Mononuclear cell (primary cell): Measurements from ENCODE around the gene PTPRE. TPM values are rescaled to one million over a fixed set of nuclear protein-coding genes. Genes with fewer than 3 reads are reported as not detected.

Experiments used
- H3K27me3 ChIP-seq: 2 replicates; pipeline ENCODE4 v1.6.0; 2011; ENCODE audit warnings: low read length, control low read depth; ENCODE audit not compliant: insufficient read depth
- H3K4me1 ChIP-seq: 2 replicates; pipeline ENCODE4 v1.5.1; 2011; ENCODE audit warnings: mild to moderate bottlenecking, low read length, control low read depth; ENCODE audit not compliant: insufficient read depth
- H3K4me3 ChIP-seq: 2 replicates; pipeline ENCODE4 v1.5.1; 2011; ENCODE audit warnings: mild to moderate bottlenecking, low read length, moderate library complexity
- H3K9me3 ChIP-seq: 2 replicates; pipeline ENCODE4 v1.5.1; 2011; ENCODE audit warnings: low read depth, mild to moderate bottlenecking, control low read depth, low read length
- total RNA-seq: library from RNA; depleted of rRNA; stranded (reverse); fragments of >200 nt; gene quantifications from one replicate; pipeline ENCODE4 v1.2.3, GENCODE V29; 2012

The PTPRE gene, protein sequence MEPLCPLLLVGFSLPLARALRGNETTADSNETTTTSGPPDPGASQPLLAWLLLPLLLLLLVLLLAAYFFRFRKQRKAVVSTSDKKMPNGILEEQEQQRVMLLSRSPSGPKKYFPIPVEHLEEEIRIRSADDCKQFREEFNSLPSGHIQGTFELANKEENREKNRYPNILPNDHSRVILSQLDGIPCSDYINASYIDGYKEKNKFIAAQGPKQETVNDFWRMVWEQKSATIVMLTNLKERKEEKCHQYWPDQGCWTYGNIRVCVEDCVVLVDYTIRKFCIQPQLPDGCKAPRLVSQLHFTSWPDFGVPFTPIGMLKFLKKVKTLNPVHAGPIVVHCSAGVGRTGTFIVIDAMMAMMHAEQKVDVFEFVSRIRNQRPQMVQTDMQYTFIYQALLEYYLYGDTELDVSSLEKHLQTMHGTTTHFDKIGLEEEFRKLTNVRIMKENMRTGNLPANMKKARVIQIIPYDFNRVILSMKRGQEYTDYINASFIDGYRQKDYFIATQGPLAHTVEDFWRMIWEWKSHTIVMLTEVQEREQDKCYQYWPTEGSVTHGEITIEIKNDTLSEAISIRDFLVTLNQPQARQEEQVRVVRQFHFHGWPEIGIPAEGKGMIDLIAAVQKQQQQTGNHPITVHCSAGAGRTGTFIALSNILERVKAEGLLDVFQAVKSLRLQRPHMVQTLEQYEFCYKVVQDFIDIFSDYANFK
- total RNA-seq, result 205 TPM

DNA sequence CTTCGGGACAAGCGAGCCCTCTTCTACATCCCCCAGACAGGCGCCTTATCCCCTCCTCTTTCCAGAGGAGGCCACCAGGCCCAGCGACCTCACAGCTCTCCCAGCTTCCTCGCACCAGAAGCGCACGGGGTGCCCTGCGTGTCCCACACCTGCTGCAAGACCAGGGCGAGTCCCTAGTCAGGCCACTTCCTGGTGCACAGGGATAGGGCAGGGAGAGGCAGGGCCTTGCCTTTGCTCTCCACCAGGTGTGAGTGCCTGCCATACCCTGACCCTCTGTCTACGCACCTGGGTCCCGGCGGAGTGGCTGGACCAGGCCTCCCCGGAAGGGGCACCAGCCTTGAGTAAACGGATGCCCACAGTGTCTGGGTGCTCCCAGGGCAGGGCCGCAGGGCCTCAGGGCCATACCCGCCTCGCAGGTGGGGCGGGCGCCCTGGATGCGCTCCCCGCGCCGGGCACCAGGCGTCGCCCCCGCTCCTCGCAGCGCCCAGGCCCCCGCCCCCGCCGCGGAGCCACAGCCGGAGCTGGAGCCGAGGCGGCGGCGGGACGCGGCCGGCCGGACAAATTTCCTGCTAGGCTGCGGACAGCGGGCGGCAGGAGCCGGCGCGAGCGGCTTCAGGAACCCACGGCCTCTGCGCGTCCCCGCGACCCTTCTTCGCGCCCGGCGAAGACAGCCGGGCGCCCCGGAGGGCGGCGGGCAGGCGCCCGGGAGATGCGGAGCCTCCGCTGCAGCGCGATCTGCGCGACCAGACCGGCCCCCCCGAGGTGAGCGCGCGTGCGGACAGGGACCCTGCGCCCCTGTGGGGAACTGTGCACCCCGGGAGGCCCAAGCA lies at the start of gene PTPRE:
PTPRE (plus strand) TSS at position 556 of the 830 bp plus-strand sequence. CDS start 133,779 bp downstream, outside the sequence.
- Histone ChIP-seq H3K9me3 (no peaks in the 10 kb centered on the region), H3K27me3 (peaks cover 4% of the 10 kb centered on the region), H3K4me1 (peaks cover 16% of the 10 kb centered on the region), H3K4me3 (peak within 1 kb of the TSS; percentile 57)

DNA sequence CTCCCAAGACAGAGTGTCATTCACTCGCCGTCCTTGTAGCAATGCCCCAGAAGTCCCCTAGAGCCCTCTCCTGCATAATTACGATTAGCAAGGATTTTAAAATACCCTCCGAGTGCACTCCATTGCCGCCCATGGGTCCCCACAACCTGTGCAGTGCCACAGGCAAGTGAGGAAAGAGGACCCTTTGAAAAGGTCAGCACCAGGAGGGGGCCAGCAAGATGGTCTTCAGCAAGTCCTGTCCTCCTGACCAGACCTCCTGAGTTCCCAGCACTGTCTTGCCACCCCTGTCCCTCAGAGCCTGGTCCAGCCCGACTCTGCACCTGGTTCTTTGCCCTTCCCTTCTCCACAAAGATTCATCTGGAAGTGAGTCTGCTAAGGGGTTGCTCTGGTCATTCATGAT lies 46.3 kb upstream of the PTPRE start:
- H3K4me1 ChIP-seq, result no peaks in the 10 kb centered on the region
- H3K4me3 ChIP-seq, result no peak overlapping the region
- H3K27me3 ChIP-seq, result no peaks in the 10 kb centered on the region
- H3K9me3 ChIP-seq, result peaks cover 4% of the 10 kb centered on the region

DNA sequence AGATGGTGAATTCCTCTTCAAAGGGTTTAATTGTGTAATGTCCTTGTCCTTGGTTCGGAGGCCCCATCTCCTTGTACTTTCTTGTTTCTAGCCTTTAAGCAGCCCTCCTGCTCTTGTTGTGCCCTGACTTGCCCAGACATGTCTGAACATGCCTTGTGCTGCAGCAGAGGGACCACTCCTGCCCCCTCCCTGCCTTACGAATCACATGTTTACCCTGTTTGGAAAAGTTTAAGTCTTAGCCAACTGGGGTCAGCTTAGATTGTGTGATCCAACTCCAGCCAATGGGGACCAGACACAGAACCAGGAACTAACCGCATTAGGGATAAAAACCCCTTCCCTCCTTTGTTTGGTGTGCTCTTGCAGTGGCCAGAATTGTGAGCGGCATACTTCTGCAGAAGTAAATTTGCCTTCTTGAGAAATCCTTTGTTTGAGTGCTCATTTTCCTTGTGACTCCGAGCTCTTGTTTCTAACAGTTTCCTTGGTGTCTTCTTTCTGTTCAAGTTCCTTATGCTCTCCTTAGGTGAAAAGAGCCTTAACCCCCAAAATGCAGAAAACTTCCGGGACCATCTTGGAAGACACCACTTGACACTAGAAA lies 43.6 kb upstream of the PTPRE start:
- Histone ChIP-seq H3K27me3 (no peaks in the 10 kb centered on the region), H3K4me3 (no peak overlapping the region), H3K9me3 (peaks cover 4% of the 10 kb centered on the region), H3K4me1 (no peaks in the 10 kb centered on the region)

DNA sequence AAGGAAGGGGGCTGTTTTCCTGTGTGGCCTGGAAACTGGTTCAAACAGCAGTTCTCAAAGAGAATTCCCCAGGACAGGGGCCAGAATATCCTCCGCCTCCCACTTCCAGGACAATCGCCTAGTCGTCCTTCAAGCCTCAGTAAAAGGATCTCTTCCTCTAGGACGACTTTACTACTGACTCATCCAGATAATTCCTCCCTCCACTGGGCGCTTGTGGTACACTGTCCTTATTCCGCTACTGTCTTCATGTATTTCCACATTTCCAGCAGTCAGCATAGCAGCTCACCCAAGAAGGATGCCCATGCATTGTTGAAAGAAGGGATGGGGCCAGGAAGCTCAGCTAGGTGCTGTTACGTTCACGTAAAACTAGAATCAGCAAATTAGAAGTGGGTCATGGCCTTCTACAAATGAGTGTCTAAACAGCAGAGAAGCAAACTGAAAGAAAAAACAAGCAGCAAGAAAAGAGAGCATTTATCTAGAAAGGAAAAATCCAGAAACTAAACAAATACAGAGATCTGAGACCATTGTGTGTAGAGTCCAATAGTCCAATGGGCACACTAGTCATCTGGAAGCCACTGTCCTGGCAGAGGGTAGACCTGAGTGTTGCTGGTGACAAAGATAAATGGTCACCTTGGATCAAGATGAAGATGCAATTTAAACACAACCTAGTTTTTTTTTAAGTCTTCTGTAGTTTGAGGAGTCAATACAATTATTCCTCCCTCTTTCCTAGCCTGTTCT lies 40.5 kb upstream of the PTPRE start:
- peaks cover 13% of the 10 kb centered on the region for H3K9me3 ChIP-seq
- H3K4me3 ChIP-seq, result no peak overlapping the region
- no peaks in the 10 kb centered on the region for H3K4me1 ChIP-seq
- no peaks in the 10 kb centered on the region for H3K27me3 ChIP-seq

DNA sequence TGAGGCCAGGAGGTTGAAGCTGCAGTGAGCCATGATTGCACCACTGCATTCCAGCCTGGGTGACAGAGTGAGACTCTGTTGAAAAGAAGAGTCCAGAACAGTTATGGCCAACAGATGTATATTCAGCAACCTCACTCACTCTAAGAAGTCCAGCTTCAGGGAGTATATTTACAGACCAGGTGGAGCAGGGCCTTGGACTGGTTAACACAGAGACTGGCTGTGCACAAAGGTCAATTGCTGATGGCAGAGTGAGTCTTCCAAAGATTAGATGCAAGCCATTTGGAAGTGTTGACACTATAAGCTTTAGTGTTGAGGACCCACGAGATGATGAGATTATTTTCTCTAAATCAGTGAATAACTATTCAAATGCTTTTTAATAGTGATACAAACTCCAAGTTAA lies 39.1 kb upstream of the PTPRE start:
- no peaks in the 10 kb centered on the region for H3K4me1 ChIP-seq
- H3K27me3 ChIP-seq, result no peaks in the 10 kb centered on the region
- H3K4me3 ChIP-seq, result no peak overlapping the region
- H3K9me3 ChIP-seq, result peaks cover 13% of the 10 kb centered on the region

DNA sequence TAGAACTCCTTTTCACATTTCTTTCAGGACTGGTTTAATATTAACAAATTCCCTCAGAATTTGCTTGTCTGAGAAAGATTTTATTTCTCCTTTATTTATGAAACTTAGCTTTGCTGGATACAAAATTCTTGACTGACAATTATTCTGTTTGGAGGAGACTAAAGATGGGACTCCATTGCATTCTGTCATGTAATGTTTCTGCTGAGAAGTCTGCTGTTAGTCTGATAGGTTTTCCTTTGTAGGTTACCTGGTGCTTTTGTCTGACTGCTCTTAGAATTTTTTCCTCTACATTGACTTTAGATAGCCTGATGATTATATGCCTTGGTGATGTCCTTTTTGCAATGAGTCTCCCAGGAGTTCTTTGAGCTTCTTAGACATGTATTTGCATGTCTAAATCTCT lies 37.6 kb upstream of the PTPRE start:
- Histone ChIP-seq H3K9me3 (peaks cover 10% of the 10 kb centered on the region), H3K4me1 (no peaks in the 10 kb centered on the region), H3K27me3 (no peaks in the 10 kb centered on the region), H3K4me3 (no peak overlapping the region)

DNA sequence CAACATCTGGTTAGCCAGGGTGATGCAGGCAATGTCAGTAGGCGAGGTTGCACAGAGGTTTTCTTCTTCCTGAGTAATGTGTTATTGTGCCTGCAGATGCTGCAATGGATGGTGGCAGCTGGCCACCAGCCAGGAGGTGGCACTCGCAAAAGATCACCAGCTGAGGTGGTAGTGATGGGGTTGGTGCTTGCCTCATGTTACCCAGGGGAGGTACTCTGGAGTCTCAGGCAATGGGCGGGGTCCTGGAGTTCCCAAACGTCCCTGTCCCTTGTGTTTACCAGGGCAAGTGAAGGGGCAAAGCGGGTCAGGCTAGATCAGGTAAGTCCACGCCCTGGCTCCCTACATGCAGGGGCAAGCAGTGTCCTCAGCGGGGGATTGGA lies 35.3 kb upstream of the PTPRE start:
- Histone ChIP-seq H3K4me3 (no peak overlapping the region), H3K9me3 (peaks cover 10% of the 10 kb centered on the region), H3K27me3 (no peaks in the 10 kb centered on the region), H3K4me1 (no peaks in the 10 kb centered on the region)

DNA sequence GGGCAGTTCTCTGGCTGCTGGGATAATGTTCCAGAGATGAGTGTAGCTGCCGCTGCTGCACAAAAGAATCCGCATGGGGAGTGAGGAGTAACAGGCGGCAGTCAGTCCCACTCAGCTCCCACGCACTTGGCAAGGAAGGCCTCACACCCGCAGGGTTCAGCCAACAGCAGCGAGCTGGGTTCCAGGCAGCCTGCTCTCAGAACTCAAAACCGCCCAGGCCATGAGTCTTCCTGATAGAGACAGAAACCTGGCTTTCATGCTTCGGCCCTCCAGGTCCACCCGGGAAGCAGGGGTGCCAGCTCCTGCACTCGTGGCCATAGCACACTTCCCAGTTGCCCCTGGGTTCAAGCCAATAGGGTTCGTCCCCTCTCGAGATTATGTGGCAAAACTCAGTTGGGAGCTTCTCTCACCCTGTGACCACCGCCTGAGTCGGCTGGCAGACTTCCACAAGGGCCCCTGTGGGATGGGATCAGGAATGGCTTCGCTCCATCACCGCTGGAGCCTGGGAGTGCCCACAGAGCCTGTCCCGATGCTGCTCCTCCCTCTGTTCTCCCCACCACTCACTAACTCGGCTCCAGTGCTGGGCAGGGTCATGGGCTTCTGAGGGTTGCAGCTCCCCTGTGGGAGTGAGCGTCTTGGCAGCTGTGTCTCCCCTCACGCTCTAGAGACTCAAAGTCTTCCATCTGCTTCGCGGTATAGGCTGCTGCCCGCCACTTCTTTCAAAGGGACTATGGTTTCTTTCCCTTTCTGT lies 34.7 kb upstream of the PTPRE start:
- no peaks in the 10 kb centered on the region for H3K27me3 ChIP-seq
- no peak overlapping the region for H3K4me3 ChIP-seq
- H3K4me1 ChIP-seq, result peaks cover 4% of the 10 kb centered on the region
- H3K9me3 ChIP-seq, result peaks cover 10% of the 10 kb centered on the region

DNA sequence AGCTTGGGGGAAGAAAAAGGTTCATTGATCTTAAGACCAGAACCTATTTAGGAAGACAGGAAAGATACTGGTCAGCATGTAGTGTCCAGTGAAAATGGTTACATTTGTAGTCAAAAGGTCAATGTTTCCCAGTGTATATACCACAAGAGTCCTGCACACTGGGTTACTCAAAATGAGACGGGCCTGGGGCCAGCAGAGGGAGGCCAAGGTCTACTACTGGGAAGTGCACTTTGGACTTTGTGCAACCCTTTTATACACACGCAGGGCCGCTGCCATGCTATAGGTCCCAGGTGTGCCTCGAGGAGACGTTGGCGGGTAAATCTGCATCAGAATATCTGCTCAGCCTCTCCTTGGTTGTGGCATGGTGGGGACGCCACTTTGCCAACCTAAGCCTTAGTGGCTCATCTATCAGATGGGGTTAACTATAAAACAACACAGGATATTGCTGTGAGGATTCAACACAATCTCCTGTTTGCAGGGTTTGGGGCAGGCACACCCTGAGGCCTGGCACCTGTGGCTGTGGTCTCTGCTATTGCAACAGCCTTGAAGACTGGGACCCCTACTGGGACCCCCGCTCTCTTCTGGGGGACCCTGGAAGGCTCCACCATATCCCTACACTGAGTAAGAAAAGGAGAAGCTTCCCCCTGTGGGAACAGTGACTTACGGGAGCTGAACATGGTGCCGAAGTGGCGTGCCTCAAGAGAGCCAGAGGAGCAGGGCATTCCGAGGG lies 33.9 kb upstream of the PTPRE start:
- Histone ChIP-seq H3K4me3 (no peak overlapping the region), H3K4me1 (peaks cover 12% of the 10 kb centered on the region), H3K27me3 (no peaks in the 10 kb centered on the region), H3K9me3 (peaks cover 10% of the 10 kb centered on the region)

DNA sequence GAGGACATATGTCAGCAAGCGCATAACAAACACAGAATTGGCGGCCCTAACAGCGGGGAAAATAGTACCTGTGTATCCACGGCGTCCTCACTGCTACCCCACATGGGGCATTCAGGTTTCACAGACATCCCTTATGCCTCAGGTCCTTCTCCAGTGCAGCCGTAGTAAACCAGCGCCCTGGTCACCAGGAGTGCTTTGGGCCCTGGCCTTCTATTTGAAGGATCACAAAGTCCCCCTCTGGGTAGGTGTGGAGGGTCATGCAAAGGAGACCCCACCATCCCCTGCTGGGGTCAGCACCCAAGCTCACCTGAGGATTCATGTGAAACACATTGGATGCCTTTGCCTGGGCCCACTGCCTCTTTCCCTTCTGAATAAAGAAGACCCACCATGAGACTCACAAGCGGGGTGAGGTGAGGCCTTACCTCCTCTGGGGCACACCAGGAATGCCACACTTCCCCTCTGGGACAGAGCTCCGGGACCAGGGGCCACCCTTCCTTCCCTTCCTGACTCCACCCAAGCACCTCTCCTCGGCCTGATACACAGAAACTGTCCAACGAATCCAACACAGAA lies 32.9 kb upstream of the PTPRE start:
- Histone ChIP-seq H3K4me3 (no peak overlapping the region), H3K27me3 (no peaks in the 10 kb centered on the region), H3K9me3 (peaks cover 10% of the 10 kb centered on the region), H3K4me1 (peaks cover 22% of the 10 kb centered on the region)

DNA sequence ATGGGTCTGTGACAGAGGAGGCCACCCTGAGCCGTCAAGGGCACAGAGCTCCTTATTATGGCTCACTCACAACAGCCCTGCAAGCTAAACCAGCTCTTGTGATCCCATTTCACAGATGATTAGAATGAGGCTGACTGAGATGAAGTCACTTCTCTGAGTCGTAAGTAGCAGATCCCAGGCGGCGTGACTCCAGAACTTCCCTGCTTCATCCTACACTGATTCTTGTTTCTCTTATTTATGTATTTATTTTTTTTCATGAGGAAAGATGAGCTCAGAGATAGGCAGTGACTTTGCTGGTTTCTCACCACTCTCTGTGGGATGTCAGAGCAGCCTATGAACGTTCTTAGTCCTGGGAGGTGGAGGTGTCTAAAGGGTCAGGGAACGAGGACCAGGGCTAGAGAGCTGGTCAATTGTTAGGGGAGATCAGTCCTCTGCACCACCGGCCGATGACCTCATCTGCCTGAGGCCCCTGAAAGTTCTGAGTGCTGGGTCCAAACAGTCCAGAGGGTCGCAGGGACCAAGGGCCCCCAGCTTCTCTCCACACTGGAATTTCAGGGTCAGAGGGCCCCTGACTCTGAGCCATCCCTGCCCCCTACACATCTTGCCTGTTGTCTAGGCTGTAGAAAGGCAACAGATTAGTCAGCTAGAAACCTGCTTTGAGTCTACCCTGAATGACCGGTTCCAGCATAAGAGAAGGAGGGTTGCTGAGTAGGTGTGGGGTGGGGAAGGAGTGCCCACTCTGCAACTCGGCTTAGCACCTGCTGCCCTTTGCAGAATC lies 32.0 kb upstream of the PTPRE start:
- Histone ChIP-seq H3K9me3 (peaks cover under 1% of the 10 kb centered on the region), H3K27me3 (no peaks in the 10 kb centered on the region), H3K4me1 (peaks cover 30% of the 10 kb centered on the region), H3K4me3 (no peak overlapping the region)

DNA sequence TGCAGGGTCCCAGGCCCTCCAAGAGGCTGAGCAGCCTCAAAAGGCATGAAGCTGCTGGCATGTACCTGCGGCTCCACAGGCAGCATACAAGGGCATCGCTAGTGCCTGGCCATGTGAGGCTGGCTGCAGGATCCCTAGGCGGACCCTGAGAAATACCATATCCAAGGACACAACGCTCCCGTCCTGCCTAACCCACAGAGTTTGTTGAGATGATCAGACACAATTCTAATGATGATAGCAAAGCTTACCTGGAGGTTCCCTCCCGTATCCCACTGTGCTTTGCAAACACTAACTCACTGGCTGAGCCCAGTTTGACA lies 31.5 kb upstream of the PTPRE start:
- H3K4me3 ChIP-seq, result no peak overlapping the region
- H3K9me3 ChIP-seq, result no peaks in the 10 kb centered on the region
- peaks cover 36% of the 10 kb centered on the region for H3K4me1 ChIP-seq
- no peaks in the 10 kb centered on the region for H3K27me3 ChIP-seq
